Mesenteric fat pad (tissue), 1 donor: Measurements from ENCODE around the gene DGUOK. TPM values are rescaled to one million over a fixed set of nuclear protein-coding genes. Genes with fewer than 3 reads are reported as not detected.
A peak's percentile ranks its signal among the peaks of the same experiment; 100 is the strongest.

Experiments used
- DNase-seq: peaks from one replicate; pipeline ENCODE4 v3.0.0-alpha.2; 2020; ENCODE audit warnings: low spot score
- total RNA-seq: library from RNA; stranded (reverse); fragmentation: NEBNext Ultra II Directional; extraction: Animal tissue kit (Norgen Biotek cat#: 25700); gene quantifications from one replicate; pipeline ENCODE4 v1.2.1, GENCODE V29; 2021
- donor health status: DM: yes; HTN: yes; CAD: no.

DGUOK gene
- total RNA-seq, 1 donor from 2014 or later: 44.2 TPM

GRCh38 chr2:73997813-73998212 is 71.1 kb downstream of the DGUOK start:
- no peak for DNase-seq

DNA sequence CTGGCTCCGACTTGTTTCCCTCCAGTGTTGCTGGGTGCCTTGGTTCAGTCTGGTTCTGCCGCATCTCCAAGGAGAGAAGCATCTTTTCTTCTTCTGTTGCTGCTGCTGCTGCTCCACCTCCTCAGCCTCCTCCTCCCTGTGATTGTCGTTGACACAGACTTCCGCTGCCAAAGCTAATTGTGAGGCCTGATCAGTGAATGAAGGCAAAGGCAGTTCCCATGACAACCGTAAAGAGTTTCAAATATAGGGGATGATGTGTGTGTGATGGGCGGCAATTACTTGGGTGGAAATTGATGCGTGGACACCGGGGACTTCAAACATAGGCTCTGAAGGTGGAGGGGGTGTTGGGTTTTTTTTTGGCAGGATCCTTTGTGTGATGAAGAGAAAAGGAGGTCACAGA is 71.8 kb downstream of the DGUOK start:
- DNase-seq: no peak

DNA sequence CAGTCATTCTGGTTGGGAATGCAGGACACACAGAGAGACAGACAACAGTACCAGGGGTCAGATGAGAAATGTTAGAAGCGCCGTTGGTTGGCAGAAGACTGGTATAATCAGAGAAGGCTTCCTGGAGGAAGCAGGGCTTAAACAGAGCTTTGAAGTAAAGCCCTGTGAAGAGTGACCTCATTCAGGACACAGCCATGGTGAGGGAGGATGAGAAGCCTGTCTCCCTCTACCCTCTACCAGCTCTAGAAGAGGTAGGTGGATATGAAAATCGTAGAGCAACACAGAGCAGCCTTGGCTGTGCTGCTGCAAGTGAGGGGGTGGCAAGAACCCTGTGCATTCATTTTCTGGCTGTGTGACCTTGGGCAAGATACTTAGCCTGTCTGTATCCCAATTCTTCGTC is 72.3 kb downstream of the DGUOK start:
- DNase-seq: no peak

DNA sequence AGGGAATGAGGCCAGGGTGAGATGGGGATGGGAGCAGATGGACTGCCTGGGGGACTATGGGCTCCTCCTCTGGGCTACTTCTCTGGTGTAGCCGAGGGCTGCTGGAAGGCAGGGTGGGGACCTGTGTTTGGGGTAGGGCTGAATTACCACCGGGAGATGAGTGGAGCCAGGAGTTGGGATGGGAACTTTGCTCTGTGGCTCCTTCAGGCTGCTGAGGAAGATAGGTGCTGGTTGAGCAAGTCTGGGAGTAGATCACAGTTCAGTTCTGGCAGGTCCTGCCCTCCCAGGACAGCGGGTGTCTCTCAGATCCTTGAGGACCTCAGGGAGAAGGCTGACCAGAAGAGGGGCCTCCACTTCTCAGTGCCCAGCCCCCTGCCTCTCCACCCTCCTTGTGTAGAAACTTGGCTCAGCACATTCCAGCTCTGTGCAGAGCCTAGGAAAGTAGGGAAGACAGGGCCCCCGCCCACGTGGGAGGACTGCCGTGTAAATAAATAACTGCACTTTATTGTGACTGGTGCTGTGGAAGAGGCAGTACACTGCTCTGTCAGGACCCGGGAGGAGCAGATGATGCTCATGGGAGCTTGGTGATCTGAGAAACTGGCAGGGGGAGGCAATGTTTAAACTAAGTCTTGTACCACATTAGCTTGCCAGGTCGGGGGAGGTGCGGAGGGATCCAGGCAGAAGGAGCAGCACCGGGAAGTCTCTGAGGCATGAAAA is 73.4 kb downstream of the DGUOK start:
- DNase-seq: no peak

DNA sequence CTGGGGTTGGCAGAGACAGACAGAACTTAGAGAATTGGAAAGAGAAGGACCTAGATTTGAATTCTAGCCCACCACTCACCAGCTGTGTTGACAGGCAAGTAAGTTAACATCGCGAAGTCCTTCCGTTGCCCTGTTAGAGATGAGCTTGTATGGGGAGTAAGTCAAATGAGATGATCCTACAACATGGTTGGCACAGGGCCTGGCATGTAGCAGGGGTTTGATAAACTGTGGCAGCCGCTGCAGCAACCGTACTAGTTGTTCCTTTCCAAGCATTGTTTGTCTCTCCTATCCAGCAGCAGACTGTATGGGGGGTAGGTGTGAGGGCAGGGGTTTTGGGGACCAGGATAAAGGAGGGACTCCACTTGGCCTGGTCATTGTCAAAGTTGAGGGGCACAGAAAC is 74.0 kb downstream of the DGUOK start:
- no peak for DNase-seq

DNA sequence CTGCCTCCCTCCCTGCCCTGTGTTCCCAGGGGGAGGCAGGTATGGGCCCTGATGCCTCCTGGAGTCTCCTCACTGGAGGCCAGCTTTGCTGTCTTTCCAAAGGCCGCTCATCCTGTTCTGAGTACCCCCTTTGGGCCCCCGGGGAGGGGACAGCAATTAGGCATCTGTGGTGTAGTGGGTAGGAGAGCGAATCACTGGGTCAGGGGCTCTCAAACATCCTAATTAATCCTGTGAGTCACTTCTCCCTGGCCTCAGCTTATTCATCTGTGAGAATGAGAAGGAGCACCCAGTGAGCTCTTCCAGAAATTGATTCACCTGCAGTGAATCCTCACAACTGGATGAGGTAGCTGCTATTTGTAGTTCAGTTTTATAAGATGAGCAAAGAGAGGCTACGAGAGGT is 74.4 kb downstream of the DGUOK start:
- no peak for DNase-seq

GRCh38 chr2:74001781-74002504 is 75.3 kb downstream of the DGUOK start:
- no peak for DNase-seq

DNA sequence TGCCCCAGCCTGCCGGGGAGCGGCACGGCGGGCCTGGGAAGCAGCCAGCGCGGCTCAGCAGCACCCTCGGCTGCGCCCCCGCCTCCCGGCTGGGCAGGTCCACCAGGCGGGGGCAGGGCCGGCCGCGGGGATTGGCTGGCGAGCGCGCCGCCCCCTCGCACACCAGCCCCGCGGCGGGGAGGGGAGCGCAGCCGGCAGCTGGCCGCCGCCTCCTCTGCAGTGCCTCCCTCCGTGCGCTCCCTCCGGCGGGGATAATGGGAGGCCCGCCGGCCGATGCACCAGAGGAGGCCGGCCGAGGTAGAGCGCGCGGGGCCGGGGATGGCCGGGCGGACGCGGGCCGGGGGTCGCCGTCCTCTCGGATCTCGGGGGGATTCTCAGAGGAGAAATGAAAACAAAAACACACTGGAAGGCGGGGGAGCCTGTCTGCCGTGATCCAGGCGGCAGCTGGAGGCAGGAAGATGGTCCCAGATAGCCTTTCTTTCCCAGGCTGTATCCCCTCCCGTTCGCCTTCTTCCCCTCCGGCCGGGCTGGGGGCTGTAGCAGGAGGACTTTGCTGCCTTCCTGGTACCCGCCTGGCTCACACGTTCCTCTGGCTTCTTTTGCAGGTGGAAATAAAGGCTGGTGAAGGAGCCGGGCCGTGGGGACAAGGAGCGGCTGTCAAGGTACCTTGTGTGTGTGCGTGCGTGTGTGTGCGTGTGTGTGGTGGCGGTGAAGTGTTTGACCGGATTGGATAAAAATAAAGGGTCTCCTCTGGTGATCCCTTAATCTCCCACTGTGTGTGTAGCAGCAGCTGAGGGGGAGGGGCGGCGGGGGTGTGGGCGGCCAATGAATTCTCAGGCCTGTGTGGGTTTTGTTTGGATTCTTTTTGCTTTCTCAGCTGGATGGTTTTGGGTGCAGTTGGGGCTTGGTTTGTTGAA is 76.1 kb downstream of the DGUOK start:
- peak; percentile 93 for DNase-seq

GRCh38 chr2:74003494-74004211 is 77.0 kb downstream of the DGUOK start:
- DNase-seq: peak; percentile 73

DNA sequence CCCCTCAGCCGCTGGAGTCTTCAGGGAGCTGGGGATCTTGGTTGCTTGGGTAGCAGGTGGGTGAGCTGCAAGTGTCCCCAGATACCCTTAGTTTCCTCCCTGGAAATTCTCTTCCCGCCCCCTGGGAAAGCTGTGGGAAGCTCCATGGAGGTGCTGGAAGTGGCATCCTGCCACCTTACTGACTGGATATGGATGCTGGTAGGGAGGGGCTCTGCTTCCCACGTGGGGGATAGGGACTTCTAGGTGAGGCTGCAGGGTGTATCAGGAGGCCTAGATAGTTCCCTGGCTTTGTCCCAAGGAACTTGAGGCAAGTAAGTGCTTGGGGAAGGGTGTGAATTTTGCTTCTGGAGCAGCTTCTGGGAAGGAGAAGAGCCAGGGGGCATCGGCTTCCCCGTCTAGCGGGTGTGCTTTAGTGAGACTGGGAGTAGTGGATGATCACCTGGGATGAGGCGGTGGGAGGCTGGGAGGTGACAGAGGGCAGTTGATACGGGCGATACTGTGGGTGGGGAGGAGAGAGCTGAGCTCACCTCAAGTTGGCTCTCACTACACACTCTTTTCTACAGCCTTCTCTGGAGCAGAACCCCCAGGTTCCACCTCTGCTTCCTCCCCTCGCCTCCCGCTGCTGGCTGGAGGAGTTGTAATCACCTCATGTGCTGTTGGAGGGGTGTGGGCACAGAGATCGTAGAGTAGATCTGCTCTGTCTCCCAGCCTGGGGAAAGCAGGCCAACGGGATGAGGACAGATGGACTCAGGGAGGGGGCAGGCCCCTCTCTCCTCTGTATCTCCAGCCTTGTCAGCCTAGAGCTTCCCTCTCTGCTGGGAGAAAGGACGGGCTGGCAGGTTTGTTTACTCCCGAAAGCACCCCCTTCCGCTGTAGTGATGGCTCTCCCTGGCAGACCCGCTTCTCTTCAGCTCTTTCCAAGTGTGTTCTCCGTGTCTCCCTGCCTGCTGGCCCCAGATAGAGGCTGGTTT is 77.8 kb downstream of the DGUOK start:
- DNase-seq: peak; percentile 74

DNA sequence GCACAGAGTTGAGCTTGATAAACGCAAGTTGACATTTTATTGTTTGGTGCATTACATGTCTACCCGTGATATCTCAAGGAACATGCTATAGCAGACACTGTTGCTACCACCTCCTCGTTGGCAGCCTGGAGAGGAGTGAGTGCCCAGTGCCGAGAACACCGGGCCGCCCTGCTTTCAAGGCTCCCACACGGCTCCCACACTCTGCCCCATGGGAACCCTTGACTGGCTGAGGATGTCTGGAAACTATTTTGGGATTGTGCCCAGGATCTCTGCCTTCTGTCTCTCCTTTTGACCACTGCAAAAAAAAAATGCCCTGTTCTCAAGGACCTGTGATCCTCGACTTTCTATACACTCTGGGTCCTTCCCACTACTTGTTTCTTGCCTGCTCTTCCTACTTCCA is 79.1 kb downstream of the DGUOK start:
- peak; percentile 62 for DNase-seq

DNA sequence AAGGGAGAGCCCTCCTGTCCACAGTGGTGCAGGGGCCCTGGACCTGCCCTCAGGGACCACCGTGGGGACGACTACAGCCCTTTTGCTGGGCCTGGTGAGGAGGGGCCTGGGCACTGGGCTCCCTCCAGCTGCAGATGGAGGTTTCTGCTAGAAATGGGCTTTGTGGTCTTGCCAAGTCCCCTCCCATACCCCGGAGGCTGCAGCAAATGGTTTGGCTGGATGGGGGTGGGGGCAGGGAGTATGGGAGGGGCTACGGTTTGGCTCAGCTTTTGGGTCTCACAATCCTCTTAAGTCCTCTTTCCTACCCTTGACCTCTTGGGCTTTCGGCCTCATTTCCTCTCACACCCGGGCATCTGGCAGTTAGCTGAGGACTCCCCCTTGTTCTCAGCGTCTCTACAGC is 79.8 kb downstream of the DGUOK start:
- DNase-seq: peak; percentile 62

GRCh38 chr2:74007121-74007520 is 80.4 kb downstream of the DGUOK start:
- DNase-seq: no peak

- no peak for DNase-seq
Observed at GRCh38 chr2:74007711-74008110, 81.0 kb downstream of the DGUOK start.

Other genes starting within 250 kb of the DGUOK start
- 22.1 TPM for gene TPRKB, start 189.5 kb upstream of the DGUOK start, total RNA-seq
- gene DUSP11, start 146.8 kb upstream of the DGUOK start, total RNA-seq: 14.8 TPM
- not detected for gene C2orf78, start 142.7 kb upstream of the DGUOK start, total RNA-seq
- gene STAMBP, start 97.9 kb upstream of the DGUOK start, total RNA-seq: 25.6 TPM
- gene ACTG2, start 33.9 kb upstream of the DGUOK start, total RNA-seq: 13.2 TPM
- 12.0 TPM for gene TET3, start 58.0 kb downstream of the DGUOK start, total RNA-seq
- 42.2 TPM for gene BOLA3, start 221.0 kb downstream of the DGUOK start, total RNA-seq